Measurements from ENCODE around the gene CMPK2.

GRCh38 chr2:6906165-6906741, 40.5 kb upstream of the CMPK2 start:
- TF ChIP-seq CTCF (IDR thresholded peaks at IDR 0.05; ENCODE audit: poor library complexity) (no peak), EZH2phosphoT487 (IDR thresholded peaks at IDR 0.05; ENCODE audit: low read depth, severe bottlenecking, unreplicated experiment) (no peak)
